Gastrocnemius medialis (tissue), 4 donors: ENCODE data around the gene MARK2. TPM values are rescaled to one million over a fixed set of nuclear protein-coding genes. Genes with fewer than 3 reads are reported as not detected.

Experiments
- ATAC-seq, 2 donors: fragments of 150-250 bp; one replicate each; pipeline ENCODE4 v1.9.1; 2016
- DNase-seq, 2 donors: peaks; one replicate each; pipeline ENCODE4 v3.0.0-alpha.2; 2019
- H3K27ac ChIP-seq, 4 donors: fragments of 200-600 bp; sonication (generic); 1 replicate in 1 of 4; 2 replicates in 3 of 4; pipeline ENCODE4 v1.5.1; 2016 to 2018; ENCODE audit warnings: mild to moderate bottlenecking in 2 of 4, moderate library complexity in 1 of 4
- H3K27me3 ChIP-seq, 3 donors: fragments of 200-600 bp; sonication (generic) in 2 of 3; 1 replicate in 1 of 3; 2 replicates in 2 of 3; pipeline versions ENCODE4 v1.5.1 to v1.6.0; 2016 to 2019; ENCODE audit warnings: mild to moderate bottlenecking in 1 of 3, moderate library complexity in 1 of 3
- H3K36me3 ChIP-seq, 2 donors: fragments of 200-600 bp; sonication (generic) in 1 of 2; one replicate each; pipeline ENCODE4 v1.5.1; 2017 to 2018
- H3K4me1 ChIP-seq, 2 donors: fragments of 200-600 bp; sonication (generic) in 1 of 2; one replicate each; pipeline ENCODE4 v1.5.1; 2016 to 2017; ENCODE audit warnings: mild to moderate bottlenecking in 2 of 2
- H3K4me3 ChIP-seq, 4 donors: fragments of 200-600 bp; sonication (generic) in 3 of 4; 1 replicate in 1 of 4; 2 replicates in 3 of 4; pipeline ENCODE4 v1.5.1; 2016 to 2019; ENCODE audit warnings: mild to moderate bottlenecking in 2 of 4
- H3K9me3 ChIP-seq, 3 donors: fragments of 200-600 bp; sonication (generic) in 2 of 3; 1 replicate in 1 of 3; 2 replicates in 2 of 3; pipeline ENCODE4 v1.5.1; 2016 to 2019
- CTCF ChIP-seq, 5 experiments: fragments of 450-650 bp in 3 of 5; fragments of 200-600 bp in 2 of 5; sonication (generic) in 2 of 5; IDR thresholded peaks in 4 of 5; conservative IDR thresholded peaks in 1 of 5; 1 replicate in 4 of 5; 2 replicates in 1 of 5; pipeline ENCODE4 v1.5.1; 2016 to 2019; ENCODE audit warnings: antibody characterized with exemption in 5 of 5, mild to moderate bottlenecking in 3 of 5, moderate library complexity in 3 of 5
- POLR2A ChIP-seq, 2 donors: fragments of 450-650 bp; IDR thresholded peaks; one replicate each; pipeline ENCODE4 v1.6.1; 2017; ENCODE audit warnings: antibody characterized with exemption in 2 of 2, mild to moderate bottlenecking in 2 of 2, moderate library complexity in 2 of 2
- in situ Hi-C, 4 donors: fragments of 200-750 bp; cut with MboI; loops; one replicate each; pipeline versions ENCODE4 v1.15.0 to v1.8.0; 2017; ENCODE audit warnings: low sequenced_read_pairs in 4 of 4
- intact Hi-C: fragments of 100-400 bp; cut with DNase I; formaldehyde crosslinking; loops from one replicate; pipeline ENCODE4 v1.15.1; 2023; ENCODE audit warnings: low total_unique reads
- total RNA-seq, 4 donors: library from RNA; depleted of rRNA; stranded (reverse); fragments of >200 nt; gene quantifications; one replicate each; pipeline versions ENCODE4 v1.1.0 to v1.2.3, GENCODE V29; 2016

Gene MARK2
- total RNA-seq, 4 donors from 2014 or later = 17.8 to 37.2 (median 30.3) TPM

- intact Hi-C loops = no loop called here
These were observed 51.5 kb downstream of the MARK2 start for GRCh38 chr11:63890368-63890767.

GRCh38 chr11:63892228-63892627 lies 53.3 kb downstream of the MARK2 start:
- in situ Hi-C loops = no loop called here
- H3K4me1 ChIP-seq = peaks cover 18 to 20% of the 10 kb centered on the region in 2 donors

More at GRCh38 chr11:63890368-63890767, 51.5 kb downstream of the MARK2 start:
- in situ Hi-C loops = no loop called here
- Histone ChIP-seq H3K9me3 (no peaks in the 10 kb centered on the region), H3K27me3 (no peaks in the 10 kb centered on the region), H3K27ac (no peak overlapping the region), H3K4me1 (peaks cover 20 to 24% of the 10 kb centered on the region in 2 donors), H3K4me3 (no peak overlapping the region), H3K36me3 (peaks cover 0 to 6% of the 10 kb centered on the region in 2 donors)
- TF ChIP-seq POLR2A (IDR thresholded peaks at IDR 0.05) (no peak), CTCF (IDR thresholded peaks at IDR 0.05 in 4 of 5, conservative IDR thresholded peaks at IDR 0.05 in 1 of 5) (no peak)
- ATAC-seq (no peak), DNase-seq (no peak)

GRCh38 chr11:63893355-63893754 lies 54.4 kb downstream of the MARK2 start:
- Histone ChIP-seq H3K4me1 (peaks cover 6 to 11% of the 10 kb centered on the region in 2 donors), H3K9me3 (no peaks in the 10 kb centered on the region), H3K27me3 (no peaks in the 10 kb centered on the region), H3K4me3 (no peak overlapping the region), H3K27ac (no peak overlapping the region), H3K36me3 (peaks cover 0 to 35% of the 10 kb centered on the region in 2 donors)
- DNase-seq (no peak), ATAC-seq (no peak)
- TF ChIP-seq POLR2A (IDR thresholded peaks at IDR 0.05) = no peak
- in situ Hi-C loops = no loop called here
- intact Hi-C loops = no loop called here

More at GRCh38 chr11:63892228-63892627, 53.3 kb downstream of the MARK2 start:
- DNase-seq = no peak
- Histone ChIP-seq H3K27me3 (no peaks in the 10 kb centered on the region), H3K4me3 (no peak overlapping the region), H3K36me3 (peaks cover 0 to 25% of the 10 kb centered on the region in 2 donors), H3K27ac (no peak overlapping the region), H3K9me3 (no peaks in the 10 kb centered on the region)
- intact Hi-C loops = no loop called here
- TF ChIP-seq CTCF (IDR thresholded peaks at IDR 0.05 in 4 of 5, conservative IDR thresholded peaks at IDR 0.05 in 1 of 5) (no peak), POLR2A (IDR thresholded peaks at IDR 0.05) (no peak)
- ATAC-seq = no peak

- H3K36me3 ChIP-seq = peaks cover 4 to 62% of the 10 kb centered on the region in 2 donors
- TF ChIP-seq CTCF (IDR thresholded peaks at IDR 0.05 in 4 of 5, conservative IDR thresholded peaks at IDR 0.05 in 1 of 5) = no peak
- no peak for TF ChIP-seq POLR2A (IDR thresholded peaks at IDR 0.05)
- DNase-seq (no peak), ATAC-seq (no peak)
- no peak overlapping the region for H3K27ac ChIP-seq
- in situ Hi-C loops (no loop called here), intact Hi-C loops (no loop called here)
- H3K4me3 ChIP-seq = no peak overlapping the region
- no peaks in the 10 kb centered on the region for H3K27me3 ChIP-seq
- H3K9me3 ChIP-seq = no peaks in the 10 kb centered on the region
- H3K4me1 ChIP-seq = no peaks in the 10 kb centered on the region
These were observed 57.2 kb downstream of the MARK2 start for GRCh38 chr11:63896071-63896470.

- ATAC-seq (no peak), DNase-seq (no peak)
- no peak overlapping the region for H3K27ac ChIP-seq
- no peaks in the 10 kb centered on the region for H3K4me1 ChIP-seq
- in situ Hi-C loops = no loop called here
- intact Hi-C loops = no loop called here
- H3K9me3 ChIP-seq = no peaks in the 10 kb centered on the region
- H3K4me3 ChIP-seq = no peak overlapping the region
- TF ChIP-seq POLR2A (IDR thresholded peaks at IDR 0.05) = no peak
- TF ChIP-seq CTCF (IDR thresholded peaks at IDR 0.05 in 4 of 5, conservative IDR thresholded peaks at IDR 0.05 in 1 of 5) = no peak
- H3K36me3 ChIP-seq = peaks cover 4 to 73% of the 10 kb centered on the region in 2 donors
- H3K27me3 ChIP-seq = no peaks in the 10 kb centered on the region
These were observed 58.7 kb downstream of the MARK2 start for GRCh38 chr11:63897459-63898146.
